ENCODE measurements around the gene BICDL2. TPM values are rescaled to one million over a fixed set of nuclear protein-coding genes. Genes with fewer than 3 reads are reported as not detected.

BICDL2 gene
- total and polyA plus RNA-seq, 9 of the 15 experiments (the other 6 are each of a cell fraction or from before 2014, with no cell fraction given), result 0.09 to 0.28 (median 0.09) TPM; not detected in 6

GRCh38 chr16:3003582-3004270 is 33.0 kb downstream of the BICDL2 start (continued):
- TF ChIP-seq NCOA4 (IDR thresholded peaks at IDR 0.05; ENCODE audit: partially characterized antibody) (no peak), ZZZ3 (IDR thresholded peaks at IDR 0.05) (no peak), ZNF398 (CRISPR knock-in tag; IDR thresholded peaks at IDR 0.05) (no peak), RBFOX2 (IDR thresholded peaks at IDR 0.05; ENCODE audit: low read depth, low read length) (peak; percentile 68), NKRF (IDR thresholded peaks at IDR 0.05; ENCODE audit: borderline replicate concordance) (no peak), DPF2 (IDR thresholded peaks at IDR 0.05) (no peak), ZEB2 (IDR thresholded peaks at IDR 0.05) (no peak), RAD51 (IDR thresholded peaks at IDR 0.05; ENCODE audit: borderline replicate concordance, low read depth) (no peak; the same call in 1 of the 2 replicates), BMI1 (IDR thresholded peaks at IDR 0.05; ENCODE audit: low read length) (no peak), MEF2D (tag; conservative IDR thresholded peaks at IDR 0.05; ENCODE audit: low read depth) (no peak), TBL1XR1 (IDR thresholded peaks at IDR 0.05; ENCODE audit: low read length in 2 of 2) (0 out of 4 replicates have a peak, but pooled peaks of 1 of the 2 experiments have one; percentile 34), MTA3 (IDR thresholded peaks at IDR 0.05; ENCODE audit: borderline replicate concordance) (peak; percentile 59; the same call in 1 of the 2 replicates), SAP30 (IDR thresholded peaks at IDR 0.05; ENCODE audit: borderline replicate concordance, insufficient read depth, low read depth, low read length, poor library complexity, severe bottlenecking) (no peak), IRF2 (CRISPR knock-in tag; IDR thresholded peaks at IDR 0.05) (no peak), ZNF274 (IDR thresholded peaks at IDR 0.05; ENCODE audit: borderline replicate concordance, low read depth, low read length) (no peak), AFF1 (IDR thresholded peaks at IDR 0.05; ENCODE audit: low read depth in 1 of 2, partially characterized antibody in 2 of 2) (peak in 1 of 2 experiments; percentile 22), E2F6 (IDR thresholded peaks at IDR 0.05; ENCODE audit: borderline replicate concordance in 1 of 2, extremely low read depth in 1 of 2, insufficient read depth in 1 of 2, insufficient read length in 1 of 2, low read depth in 1 of 2, low read length in 1 of 2, poor library complexity in 1 of 2, severe bottlenecking in 1 of 2) (peak; percentile 11 to 60), ZNF75A (CRISPR knock-in tag; IDR thresholded peaks at IDR 0.05) (no peak)

All from K562 (cell line).